H1 (cell line): ENCODE results near the gene TMEM273. TPM values are rescaled to one million over a fixed set of nuclear protein-coding genes. Genes with fewer than 3 reads are reported as not detected.

ENCODE experiments used
- CTCF ChIA-PET: fragments of 300-600 bp; sonication (Branson Sonifier 250); formaldehyde crosslinking; loops from one replicate; lab custom pipeline; 2021; ENCODE audit not compliant: partially characterized antibody; lab: Charles Lee
- POLR2A ChIA-PET: fragments of 300-600 bp; sonication (Branson Sonifier 250); formaldehyde crosslinking; loops from one replicate; lab custom pipeline; 2021; ENCODE audit warnings: inconsistent platforms; ENCODE audit not compliant: partially characterized antibody; lab: Charles Lee
- DNase-seq, 2 experiments: peaks; one replicate each; pipeline versions ENCODE4 v3.0.0 to v3.0.0-alpha.2; 2010 to 2022; ENCODE audit warnings: low spot score in 2 of 2, low read depth in 1 of 2, mixed read lengths in 1 of 2
- FAIRE-seq: peaks from 2 replicates; lab custom pipeline; 2011; peaks lifted over from hg19 to GRCh38; lab: Jason Lieb, UNC
- H2AFZ ChIP-seq: 2 replicates; pipeline ENCODE4 v1.8.1; 2012; ENCODE audit warnings: low read length, inconsistent platforms
- H2AK5ac ChIP-seq: 2 replicates; pipeline ENCODE4 v1.6.1; 2013; ENCODE audit warnings: low read depth, low read length
- H2BK120ac ChIP-seq: replicated peaks from 2 replicates; pipeline ENCODE3; 2013; ENCODE audit warnings: low read depth, low read length, inconsistent platforms
- H2BK12ac ChIP-seq: 2 replicates; pipeline ENCODE4 v1.6.1; 2013; ENCODE audit warnings: low read depth, low read length
- H2BK15ac ChIP-seq: 2 replicates; pipeline ENCODE4 v1.6.1; 2013; ENCODE audit warnings: low read length
- H2BK20ac ChIP-seq: 2 replicates; pipeline ENCODE4 v1.6.1; 2013; ENCODE audit warnings: low read length
- H2BK5ac ChIP-seq: 2 replicates; pipeline ENCODE4 v1.6.1; 2013; ENCODE audit warnings: low read depth, low read length
- H3K14ac ChIP-seq: 2 replicates; pipeline ENCODE4 v1.6.1; 2013; ENCODE audit warnings: inconsistent platforms; ENCODE audit not compliant: insufficient read length
- H3K18ac ChIP-seq: 2 replicates; pipeline ENCODE4 v1.6.1; 2013; ENCODE audit warnings: low read length; ENCODE audit errors: extremely low read depth
- H3K23ac ChIP-seq: 2 replicates; pipeline ENCODE4 v1.6.1; 2013; ENCODE audit warnings: inconsistent platforms; ENCODE audit not compliant: insufficient read length
- H3K23me2 ChIP-seq: 2 replicates; pipeline ENCODE4 v1.6.1; 2013; ENCODE audit warnings: low read depth, low read length
- H3K27ac ChIP-seq: 2 replicates; pipeline ENCODE4 v1.6.1; 2011; ENCODE audit warnings: low read depth, low read length, inconsistent platforms
- H3K27me3 ChIP-seq, 4 experiments: replicated peaks in 1 of 4; 1 replicate in 1 of 4; 2 replicates in 3 of 4; pipeline versions ENCODE4 v1.6.1 to v1.8.1; 2011 to 2013; ENCODE audit warnings: low read length in 3 of 4, mild to moderate bottlenecking in 3 of 4, inconsistent platforms in 2 of 4, mixed read lengths in 2 of 4, moderate library complexity in 1 of 4; ENCODE audit not compliant: control insufficient read depth in 3 of 4, insufficient read depth in 3 of 4; ENCODE audit errors: extremely low read depth in 1 of 4
- H3K36me3 ChIP-seq, 4 experiments: 2 replicates each; pipeline versions ENCODE4 v1.6.1 to v1.8.1; 2011 to 2013; ENCODE audit warnings: mild to moderate bottlenecking in 4 of 4, low read length in 3 of 4, moderate library complexity in 2 of 4, control low read depth in 1 of 4, inconsistent platforms in 1 of 4; ENCODE audit not compliant: insufficient read depth in 4 of 4, control insufficient read depth in 2 of 4
- H3K4ac ChIP-seq: replicated peaks from 2 replicates; pipeline ENCODE3; 2013; ENCODE audit warnings: low read length, low read depth, mixed read lengths, inconsistent platforms; ENCODE audit not compliant: insufficient read length
- H3K4me1 ChIP-seq, 4 experiments: replicated peaks in 1 of 4; 1 replicate in 1 of 4; 2 replicates in 3 of 4; pipeline versions ENCODE4 v1.6.1 to v1.8.1; 2011 to 2013; ENCODE audit warnings: low read length in 3 of 4, inconsistent platforms in 2 of 4, mixed read lengths in 1 of 4; ENCODE audit not compliant: insufficient read depth in 4 of 4, control insufficient read depth in 3 of 4
- H3K4me2 ChIP-seq, 2 experiments: 2 replicates each; pipeline versions ENCODE4 v1.6.1 to v1.8.1; 2011 to 2013; ENCODE audit warnings: low read depth in 2 of 2, low read length in 2 of 2, control low read depth in 1 of 2, inconsistent platforms in 1 of 2, mild to moderate bottlenecking in 1 of 2; ENCODE audit not compliant: insufficient read depth in 1 of 2
- H3K4me3 ChIP-seq, 4 experiments: fragments of 200-600, 300-600 bp in 1 of 4; sonication (generic), shearing (Covaris generic), sonication (Bioruptor Twin) in 1 of 4; 2 replicates each; pipeline versions ENCODE4 v1.5.1 to v1.8.1; 2011 to 2016; ENCODE audit warnings: low read length in 4 of 4, low read depth in 3 of 4, control low read depth in 2 of 4, inconsistent platforms in 2 of 4, mild to moderate bottlenecking in 2 of 4, mixed read lengths in 1 of 4, moderate library complexity in 1 of 4; ENCODE audit not compliant: insufficient read depth in 2 of 4; ENCODE audit errors: extremely low read depth in 1 of 4
- H3K56ac ChIP-seq: replicated peaks from 2 replicates; pipeline ENCODE3; 2013; ENCODE audit warnings: low read depth, mild to moderate bottlenecking, mixed read lengths, low read length, inconsistent platforms; ENCODE audit not compliant: insufficient read length
- H3K79me1 ChIP-seq: 2 replicates; pipeline ENCODE4 v1.6.1; 2013; ENCODE audit warnings: low read depth, low read length, control low read depth
- H3K79me2 ChIP-seq, 2 experiments: 2 replicates each; pipeline versions ENCODE4 v1.6.1 to v1.8.1; 2012 to 2013; ENCODE audit warnings: low read length in 2 of 2, mild to moderate bottlenecking in 2 of 2, inconsistent platforms in 1 of 2; ENCODE audit not compliant: insufficient read depth in 2 of 2, control insufficient read depth in 1 of 2
- H3K9ac ChIP-seq, 4 experiments: replicated peaks in 1 of 4; 1 replicate in 1 of 4; 2 replicates in 3 of 4; pipeline versions ENCODE4 v1.6.1 to v1.8.1; 2011 to 2013; ENCODE audit warnings: low read depth in 3 of 4, low read length in 3 of 4, control low read depth in 2 of 4, mild to moderate bottlenecking in 2 of 4, moderate library complexity in 2 of 4, inconsistent platforms in 1 of 4; ENCODE audit errors: extremely low read depth in 1 of 4
- H3K9me3 ChIP-seq, 2 experiments: 2 replicates each; pipeline versions ENCODE4 v1.6.1 to v1.8.1; 2012 to 2013; ENCODE audit warnings: mild to moderate bottlenecking in 2 of 2, moderate library complexity in 2 of 2, control low read depth in 1 of 2, inconsistent platforms in 1 of 2, low read depth in 1 of 2, low read length in 1 of 2, mixed read lengths in 1 of 2; ENCODE audit not compliant: insufficient read depth in 2 of 2
- H4K20me1 ChIP-seq, 2 experiments: replicated peaks in 1 of 2; 2 replicates each; pipeline versions ENCODE3 to v1.8.1; 2011 to 2013; ENCODE audit warnings: inconsistent platforms in 2 of 2, low read length in 2 of 2, mild to moderate bottlenecking in 1 of 2; ENCODE audit not compliant: insufficient read depth in 2 of 2, control insufficient read depth in 1 of 2
- H4K5ac ChIP-seq: 2 replicates; pipeline ENCODE4 v1.6.1; 2013; ENCODE audit warnings: low read length, low read depth, mixed read lengths, inconsistent platforms; ENCODE audit not compliant: insufficient read length
- H4K8ac ChIP-seq: 2 replicates; pipeline ENCODE4 v1.8.0; 2013; ENCODE audit warnings: mild to moderate bottlenecking, moderate library complexity, low read length, inconsistent platforms; ENCODE audit not compliant: insufficient read depth; ENCODE audit errors: extremely low read depth
- H4K91ac ChIP-seq: replicated peaks from 2 replicates; pipeline ENCODE3; 2013; ENCODE audit warnings: low read length, mixed read lengths, inconsistent platforms; ENCODE audit not compliant: insufficient read length
- CBX5 ChIP-seq: fragments of 300-800, 300-1000 bp; sonication (generic); IDR thresholded peaks from 2 replicates; pipeline ENCODE4 v1.7.1; 2016; ENCODE audit warnings: antibody characterized with exemption, low read length, low read depth
- CBX8 ChIP-seq: fragments of 300-800, 300-1000 bp; sonication (generic); IDR thresholded peaks from 2 replicates; pipeline ENCODE4 v1.7.1; 2016; ENCODE audit warnings: low read depth, low read length, borderline replicate concordance
- CTBP2 ChIP-seq: IDR thresholded peaks from 2 replicates; pipeline ENCODE4 v1.7.0; 2011; ENCODE audit warnings: borderline replicate concordance, mild to moderate bottlenecking, moderate library complexity, mixed read lengths, low read length; ENCODE audit not compliant: insufficient read depth, insufficient read length
- JUND ChIP-seq: IDR thresholded peaks from 2 replicates; pipeline ENCODE4 v1.6.1; 2011; ENCODE audit warnings: mild to moderate bottlenecking, improper control_type of control experiment, low read length
- KDM4A ChIP-seq: IDR thresholded peaks from one replicate; pipeline ENCODE4 v1.7.1; 2012; ENCODE audit warnings: low read depth, mild to moderate bottlenecking, moderate library complexity, low read length, inconsistent platforms; ENCODE audit not compliant: severe bottlenecking
- WGBS, 2 experiments: shearing (Covaris generic) in 1 of 2; methylation state at CpG; one replicate each; pipeline versions ENCODE4 v1.1.6 to v1.1.7; 2013 to 2015; ENCODE audit warnings: low lambda C conversion rate in 2 of 2, mixed read lengths in 2 of 2, inconsistent platforms in 1 of 2, low coverage in 1 of 2, missing lambda C conversion rate in 1 of 2; ENCODE audit not compliant: insufficient replicate concordance in 2 of 2, insufficient coverage in 1 of 2, insufficient read length in 1 of 2; ENCODE audit errors: extremely low coverage in 1 of 2, missing lambda C conversion rate in 1 of 2; 5-methylcytosine and 5-hydroxymethylcytosine counted together
- polyA plus RNA-seq, 7 experiments: library from polyadenylated mRNA; depleted of rRNA in 3 of 7; stranded (reverse) in 5 of 7; unstranded in 2 of 7; fragments of >200 nt in 5 of 7; fragments of 200-250 nt in 2 of 7; gene quantifications; 1 replicate in 5 of 7; 2 replicates in 1 of 7; 4 replicates in 1 of 7; pipeline versions ENCODE4 v1.2.1 to v1.2.3, GENCODE V29; 2011 to 2013; ENCODE audit warnings: missing spikeins in 2 of 7, mixed read lengths in 2 of 7
- total RNA-seq: library from RNA; stranded (reverse); fragmentation: NEBNext Ultra II Directional; extraction: Animal tissue kit (Norgen Biotek cat#: 25700); gene quantifications from 2 replicates; pipeline ENCODE4 v1.2.1, GENCODE V29; 2021

Gene TMEM273
- total and polyA plus RNA-seq, 2 of the 8 experiments (the other 6 are each of a cell fraction or from before 2014, with no cell fraction given), result not detected

GRCh38 chr10:49162063-49162462 is 26.1 kb downstream of the TMEM273 start:
- Histone ChIP-seq H3K79me1 (no peaks in the 10 kb centered on the region), H2BK5ac (peak overlapping the region; percentile 30; the same call in 1 of the 2 replicates), H3K9ac (no peak overlapping the region), H3K18ac (no peak overlapping the region), H3K4me1 (peaks cover 0 to 2% (median under 1%) of the 10 kb centered on the region in 4 experiments; a peak in 3 of 7 replicates), H4K5ac (no peak overlapping the region), H4K91ac (no peak overlapping the region), H3K4me3 (no peak overlapping the region), H2AFZ (no peak overlapping the region), H3K4me2 (no peak overlapping the region), H2BK15ac (peak overlapping the region; percentile 48; the same call in 1 of the 2 replicates), H3K79me2 (no peaks in the 10 kb centered on the region), H3K23me2 (no peaks in the 10 kb centered on the region), H3K23ac (no peak overlapping the region), H3K4ac (no peak overlapping the region), H2BK12ac (peak overlapping the region; percentile 85; the same call in 1 of the 2 replicates), H3K56ac (no peak overlapping the region), H3K27ac (no peak overlapping the region), H4K20me1 (no peaks in the 10 kb centered on the region), H4K8ac (no peak overlapping the region), H3K14ac (no peak overlapping the region), H3K36me3 (no peaks in the 10 kb centered on the region), H2BK20ac (no peak overlapping the region), H2BK120ac (no peak overlapping the region), H3K9me3 (no peaks in the 10 kb centered on the region), H3K27me3 (no peaks in the 10 kb centered on the region), H2AK5ac (peak overlapping the region; percentile 92; the same call in 1 of the 2 replicates)
- ChIA-PET CTCF (interaction anchor here (0.6 to 5.5 kb wide), 32 partner anchors 9 to 554 kb away, joined by 3 to 49 read pairs (median 4); no protein-coding TSS in a partner anchor), POLR2A (no interaction called here)
- no peak for DNase-seq
- 88% methylated on average over 5 of the region's 5 CpGs; no CpG with 5 or more reads in 1 of the 2 experiments for WGBS, 2 experiments
- TF ChIP-seq CBX5, result no peak
- no peak for TF ChIP-seq KDM4A
- no peak for TF ChIP-seq CTBP2
- TF ChIP-seq JUND, result no peak
- TF ChIP-seq CBX8, result no peak
- FAIRE-seq, result no peak
